Hepatocyte (in vitro differentiated cells): ENCODE results near the gene SLC29A4.

ENCODE experiments used
- EZH2 ChIP-seq: fragments of 200-600 bp; sonication (generic); IDR thresholded peaks from 2 replicates; pipeline ENCODE4 v1.6.1; 2016; ENCODE audit warnings: antibody characterized with exemption, mild to moderate bottlenecking, borderline replicate concordance
- TF ChIP-seq, protein P1 (sequence below): fragments of 200-600 bp; sonication (generic); IDR thresholded peaks from 2 replicates; pipeline ENCODE4 v1.5.1; 2016; ENCODE audit warnings: antibody characterized with exemption, mild to moderate bottlenecking; ENCODE audit not compliant: poor library complexity

DNA sequence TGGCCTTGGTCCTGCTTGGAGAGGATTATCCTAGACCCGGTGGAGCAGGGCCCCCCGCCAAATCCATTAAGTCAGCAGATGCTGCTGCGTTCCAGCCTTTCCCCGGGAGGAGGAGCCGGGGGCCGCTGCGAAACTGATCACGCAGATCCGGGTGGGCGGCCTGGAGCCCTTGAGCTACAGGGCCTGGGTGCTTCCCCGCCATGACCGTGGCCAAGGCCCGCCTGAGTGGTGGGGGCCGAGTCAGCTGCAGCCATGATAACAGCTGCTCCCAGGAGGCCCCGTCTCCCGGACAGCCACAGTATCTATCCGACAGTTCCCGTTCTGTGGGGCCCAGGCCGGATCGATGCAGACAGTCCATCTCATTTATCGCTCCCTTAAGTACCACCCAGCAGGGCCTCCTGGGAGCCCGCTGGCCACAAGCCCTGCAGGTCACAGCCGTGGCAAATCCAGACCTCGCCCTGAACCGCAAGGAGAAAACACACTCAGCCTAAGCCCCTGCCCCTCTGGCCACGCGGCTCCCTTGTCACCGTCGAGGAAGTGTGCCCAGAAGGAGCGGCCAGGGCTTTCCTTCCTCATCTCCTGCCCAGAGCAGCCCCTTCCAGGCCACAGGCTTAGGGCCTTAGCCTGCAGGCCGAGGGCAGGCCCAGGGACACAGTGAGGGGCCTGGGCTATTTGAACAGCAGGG lies 34.4 kb upstream of the SLC29A4 start:
- TF ChIP-seq, protein P1, sequence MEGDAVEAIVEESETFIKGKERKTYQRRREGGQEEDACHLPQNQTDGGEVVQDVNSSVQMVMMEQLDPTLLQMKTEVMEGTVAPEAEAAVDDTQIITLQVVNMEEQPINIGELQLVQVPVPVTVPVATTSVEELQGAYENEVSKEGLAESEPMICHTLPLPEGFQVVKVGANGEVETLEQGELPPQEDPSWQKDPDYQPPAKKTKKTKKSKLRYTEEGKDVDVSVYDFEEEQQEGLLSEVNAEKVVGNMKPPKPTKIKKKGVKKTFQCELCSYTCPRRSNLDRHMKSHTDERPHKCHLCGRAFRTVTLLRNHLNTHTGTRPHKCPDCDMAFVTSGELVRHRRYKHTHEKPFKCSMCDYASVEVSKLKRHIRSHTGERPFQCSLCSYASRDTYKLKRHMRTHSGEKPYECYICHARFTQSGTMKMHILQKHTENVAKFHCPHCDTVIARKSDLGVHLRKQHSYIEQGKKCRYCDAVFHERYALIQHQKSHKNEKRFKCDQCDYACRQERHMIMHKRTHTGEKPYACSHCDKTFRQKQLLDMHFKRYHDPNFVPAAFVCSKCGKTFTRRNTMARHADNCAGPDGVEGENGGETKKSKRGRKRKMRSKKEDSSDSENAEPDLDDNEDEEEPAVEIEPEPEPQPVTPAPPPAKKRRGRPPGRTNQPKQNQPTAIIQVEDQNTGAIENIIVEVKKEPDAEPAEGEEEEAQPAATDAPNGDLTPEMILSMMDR = no peak
- no peak for TF ChIP-seq EZH2
